ENCODE data around the gene RAB42. TPM values are rescaled to one million over a fixed set of nuclear protein-coding genes. Genes with fewer than 3 reads are reported as not detected.
"Not testable (repeated sequence)": the region's sequence is repeated elsewhere in the genome, so short reads cannot be mapped to it uniquely, and the experiment has no call there.

Gene RAB42
- total RNA-seq = 0.40 TPM

GRCh38 chr1:28591708-28592320 lies at the start of gene RAB42:
Gene RAB42, plus strand, starts transcription at chr1:28592265. Its CDS starts 247 bp downstream, at chr1:28592512.
- ATAC-seq = peak; percentile 25

GRCh38 chr1:28545246-28545628 lies 46.8 kb upstream of the RAB42 start:
- ATAC-seq = no peak

GRCh38 chr1:28548318-28548717 lies 43.7 kb upstream of the RAB42 start:
- ATAC-seq = no peak

GRCh38 chr1:28551381-28551780 lies 40.7 kb upstream of the RAB42 start:
- no peak for ATAC-seq

GRCh38 chr1:28552758-28553663 lies 39.1 kb upstream of the RAB42 start, which contains the start of gene TRNAU1AP:
Gene TRNAU1AP, plus strand, starts transcription at chr1:28553085. Its CDS starts 26 bp downstream, at chr1:28553111.
- peak; percentile 99 for ATAC-seq

GRCh38 chr1:28560886-28561285 lies 31.2 kb upstream of the RAB42 start:
- no peak for ATAC-seq

- no peak for ATAC-seq
Observed at GRCh38 chr1:28564310-28564709, 27.8 kb upstream of the RAB42 start.

GRCh38 chr1:28565040-28565439 lies 27.0 kb upstream of the RAB42 start:
- no peak for ATAC-seq

GRCh38 chr1:28565726-28566125 lies 26.3 kb upstream of the RAB42 start:
- peak; percentile 86 for ATAC-seq

- ATAC-seq = no peak
Observed at GRCh38 chr1:28566931-28567330, 25.1 kb upstream of the RAB42 start.

- no peak for ATAC-seq
Observed at GRCh38 chr1:28571911-28572310, 20.2 kb upstream of the RAB42 start.

GRCh38 chr1:28572891-28573290 lies 19.2 kb upstream of the RAB42 start:
- not testable (repeated sequence) for ATAC-seq

GRCh38 chr1:28573564-28573963 lies 18.5 kb upstream of the RAB42 start:
- no peak for ATAC-seq

- ATAC-seq = no peak
Observed at GRCh38 chr1:28577052-28577678, 14.9 kb upstream of the RAB42 start.

- ATAC-seq = no peak
Observed at GRCh38 chr1:28577738-28578536, 14.1 kb upstream of the RAB42 start.

- ATAC-seq = no peak
Observed at GRCh38 chr1:28578696-28579218, 13.3 kb upstream of the RAB42 start.

- ATAC-seq = no peak
Observed at GRCh38 chr1:28579401-28579800, 12.7 kb upstream of the RAB42 start.

- ATAC-seq = peak; percentile 30
Observed at GRCh38 chr1:28580722-28581530, 11.1 kb upstream of the RAB42 start.

- ATAC-seq = peak; percentile 97
Observed at GRCh38 chr1:28581531-28582247, 10.4 kb upstream of the RAB42 start.

- ATAC-seq = peak; percentile 2
Observed at GRCh38 chr1:28582248-28582615, 9.8 kb upstream of the RAB42 start.

All from esophagus mucosa (tissue), 1 donor.